Stimulated activated CD8-positive, alpha-beta memory T cell treated with anti-CD3 and anti-CD28 coated beads, Interleukin-2, amount 100 ng/mL, for 1 hour (primary cell): Measurements from ENCODE around the gene NBPF10.
"Not testable (repeated sequence)": the region's sequence is repeated elsewhere in the genome, so short reads cannot be mapped to it uniquely, and the experiment has no call there.

Experiments
- DNase-seq, 2 donors: peaks; one replicate each; pipeline ENCODE4 v3.0.0-alpha.2; 2020; ENCODE audit warnings: low read depth in 2 of 2

The NBPF10 gene

GRCh38 chr1:146144465-146144864 is at the start of gene NBPF10:
NBPF10 (minus strand) TSS chr1:146144804; CDS start chr1:146144769, 35 bp downstream.
- DNase-seq: not testable (repeated sequence)

GRCh38 chr1:146174531-146174930 is 29.9 kb upstream of the NBPF10 start:
- DNase-seq: not testable (repeated sequence)

- not testable (repeated sequence) for DNase-seq
These were observed 23.1 kb upstream of the NBPF10 start for GRCh38 chr1:146167740-146168139.

- not testable (repeated sequence) for DNase-seq
These were observed 22.7 kb upstream of the NBPF10 start for GRCh38 chr1:146167273-146167672.
